Gastroesophageal sphincter (tissue), 4 donors: ENCODE data around the gene AGRP. TPM values are rescaled to one million over a fixed set of nuclear protein-coding genes. Genes with fewer than 3 reads are reported as not detected.

Experiments
- ATAC-seq: fragments of 150-250 bp; one replicate; pipeline ENCODE4 v1.9.1; 2016; ENCODE audit warnings: mild to moderate bottlenecking, moderate library complexity
- H3K27ac ChIP-seq, 4 donors: fragments of 200-600 bp; sonication (generic) in 3 of 4; 1 replicate in 3 of 4; 2 replicates in 1 of 4; pipeline ENCODE4 v1.5.1; 2016 to 2019
- H3K27me3 ChIP-seq: fragments of 200-600 bp; sonication (generic); one replicate; pipeline ENCODE4 v1.5.1; 2019
- H3K36me3 ChIP-seq, 2 donors: fragments of 200-600 bp; sonication (generic); one replicate each; pipeline ENCODE4 v1.5.1; 2019; ENCODE audit warnings: control low read depth in 1 of 2
- H3K4me1 ChIP-seq, 3 donors: fragments of 200-600 bp; sonication (generic); 1 replicate in 2 of 3; 2 replicates in 1 of 3; pipeline ENCODE4 v1.5.1; 2016 to 2019; ENCODE audit warnings: control low read depth in 2 of 3
- H3K4me3 ChIP-seq, 2 donors: fragments of 200-600 bp; sonication (generic); one replicate each; pipeline ENCODE4 v1.5.1; 2019; ENCODE audit warnings: mild to moderate bottlenecking in 1 of 2, moderate library complexity in 1 of 2
- H3K9me3 ChIP-seq, 3 donors: fragments of 200-600 bp; sonication (generic); one replicate each; pipeline ENCODE4 v1.5.1; 2017 to 2019; ENCODE audit warnings: control low read depth in 2 of 3
- CTCF ChIP-seq, 4 experiments: fragments of 200-600 bp in 2 of 4; fragments of 450-650 bp in 2 of 4; sonication (generic) in 1 of 4; IDR thresholded peaks; one replicate each; pipeline ENCODE4 v1.5.1; 2017 to 2019; ENCODE audit warnings: antibody characterized with exemption in 4 of 4, mild to moderate bottlenecking in 2 of 4, moderate library complexity in 2 of 4
- EP300 ChIP-seq: sonication (generic); formaldehyde crosslinking; IDR thresholded peaks from one replicate; pipeline ENCODE4 v1.6.1; 2017; ENCODE audit warnings: antibody characterized with exemption, mild to moderate bottlenecking
- POLR2A ChIP-seq, 2 donors: fragments of 450-650 bp; IDR thresholded peaks; one replicate each; pipeline ENCODE4 v1.6.1; 2017; ENCODE audit warnings: antibody characterized with exemption in 2 of 2, mild to moderate bottlenecking in 2 of 2, moderate library complexity in 1 of 2
- POLR2AphosphoS5 ChIP-seq: sonication (generic); formaldehyde crosslinking; IDR thresholded peaks from one replicate; pipeline ENCODE4 v1.6.1; 2017; ENCODE audit warnings: antibody characterized with exemption
- WGBS, 2 donors: methylation state at CpG; one replicate each; pipeline ENCODE4 v1.1.5; 2018; ENCODE audit warnings: low coverage in 1 of 2; 5-methylcytosine and 5-hydroxymethylcytosine counted together
- total RNA-seq, 4 donors: library from RNA; depleted of rRNA; stranded (reverse); fragments of >200 nt; gene quantifications; one replicate each; pipeline ENCODE4 v1.1.0, GENCODE V29; 2016

The AGRP gene
- total RNA-seq, 4 donors from 2014 or later: not detected

GRCh38 chr16:67451061-67451703, 32.2 kb downstream of the AGRP start:
- TF ChIP-seq POLR2A (IDR thresholded peaks at IDR 0.05) (no peak), EP300 (no peak)

DNA sequence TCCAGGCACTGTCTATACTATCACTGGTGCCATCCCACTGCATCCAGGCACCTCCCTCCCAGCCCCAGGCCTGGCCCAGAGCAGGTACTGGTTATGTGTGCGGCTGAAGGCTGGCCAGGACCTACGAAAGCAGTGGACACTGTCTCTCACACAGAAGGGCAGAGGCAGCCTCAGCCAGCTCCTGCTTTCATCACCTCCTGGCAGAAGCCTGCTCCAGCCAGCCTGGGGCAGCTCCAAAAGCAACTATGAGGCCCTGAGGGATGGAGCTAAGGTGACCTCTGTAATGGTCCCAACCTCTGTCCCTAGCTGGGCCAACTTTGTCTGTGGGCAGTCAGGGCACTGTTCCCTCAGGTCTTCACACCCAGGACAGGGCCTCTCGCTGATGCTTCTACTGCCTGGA, 33.6 kb downstream of the AGRP start:
- no peak for ATAC-seq
- H3K27ac ChIP-seq: peak overlapping the region in 2 of 4 donors; percentile 14 to 20
- WGBS, 2 donors: 83% methylated on average over 1 of the region's 3 CpGs; no CpG with 5 or more reads in 1 of the 2 donors
- H3K4me1 ChIP-seq: peaks cover 0 to 79% (median 46%) of the 10 kb centered on the region in 3 donors
- H3K27me3 ChIP-seq: no peaks in the 10 kb centered on the region
- no peaks in the 10 kb centered on the region for H3K9me3 ChIP-seq
- TF ChIP-seq EP300: no peak
- no peak for TF ChIP-seq POLR2A (IDR thresholded peaks at IDR 0.05)
- TF ChIP-seq POLR2AphosphoS5: no peak
- H3K4me3 ChIP-seq: no peak overlapping the region
- H3K36me3 ChIP-seq: peaks cover 0 to 68% of the 10 kb centered on the region in 2 donors

More at GRCh38 chr16:67451061-67451703, 32.2 kb downstream of the AGRP start:
- ATAC-seq: no peak
- H3K9me3 ChIP-seq: no peaks in the 10 kb centered on the region
- peak overlapping the region in 2 of 4 donors; percentile 24 to 38 for H3K27ac ChIP-seq
- H3K27me3 ChIP-seq: no peaks in the 10 kb centered on the region
- no peak overlapping the region for H3K4me3 ChIP-seq
- WGBS, 2 donors: 68 to 90% methylated on average over 4 to 6 of the region's 12 CpGs
- peaks cover 0 to 74% (median 35%) of the 10 kb centered on the region in 3 donors for H3K4me1 ChIP-seq
- peaks cover 0 to 64% of the 10 kb centered on the region in 2 donors for H3K36me3 ChIP-seq

GRCh38 chr16:67449336-67449735, 34.0 kb downstream of the AGRP start:
- ATAC-seq: no peak
- Histone ChIP-seq H3K27ac (peak overlapping the region in 2 of 4 donors; percentile 14 to 20), H3K27me3 (no peaks in the 10 kb centered on the region), H3K9me3 (no peaks in the 10 kb centered on the region), H3K4me3 (no peak overlapping the region), H3K36me3 (peaks cover 0 to 72% of the 10 kb centered on the region in 2 donors), H3K4me1 (peaks cover 0 to 83% (median 46%) of the 10 kb centered on the region in 3 donors)
- TF ChIP-seq CTCF (IDR thresholded peaks at IDR 0.05) (no peak), POLR2AphosphoS5 (no peak), EP300 (no peak), POLR2A (IDR thresholded peaks at IDR 0.05) (no peak)
- 58 to 72% methylated on average over 2 of the region's 2 CpGs for WGBS, 2 donors

DNA sequence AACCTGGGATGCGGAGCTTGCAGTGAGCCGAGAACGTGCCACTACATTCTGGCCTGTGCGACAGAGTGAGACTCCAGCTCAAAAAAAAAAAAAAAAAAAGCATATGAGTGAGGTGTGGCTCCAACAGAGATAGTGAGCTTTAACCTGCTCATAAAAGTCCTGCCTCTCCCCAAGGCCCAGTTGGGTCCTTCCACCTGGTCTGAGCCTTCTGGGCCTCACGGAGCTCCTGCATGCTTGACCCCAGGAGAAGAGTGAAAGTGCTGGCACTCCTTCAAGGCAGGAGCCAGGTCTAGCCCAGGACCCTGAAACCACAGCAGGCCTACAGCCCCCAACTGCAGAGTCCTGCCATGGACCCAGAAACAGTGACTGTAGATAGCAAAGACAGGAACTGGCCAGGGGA, 34.8 kb downstream of the AGRP start:
- H3K4me3 ChIP-seq: no peak overlapping the region
- WGBS, 2 donors: 89 to 100% methylated on average over 3 of the region's 5 CpGs
- H3K4me1 ChIP-seq: peaks cover 0 to 91% (median 52%) of the 10 kb centered on the region in 3 donors
- H3K27ac ChIP-seq: peak overlapping the region in 1 of 4 donors; percentile 20
- TF ChIP-seq CTCF (IDR thresholded peaks at IDR 0.05) (no peak), EP300 (no peak), POLR2A (IDR thresholded peaks at IDR 0.05) (no peak), POLR2AphosphoS5 (no peak)
- no peaks in the 10 kb centered on the region for H3K27me3 ChIP-seq
- no peak for ATAC-seq
- no peaks in the 10 kb centered on the region for H3K9me3 ChIP-seq
- H3K36me3 ChIP-seq: peaks cover 0 to 79% of the 10 kb centered on the region in 2 donors

- Histone ChIP-seq H3K36me3 (peaks cover 0 to 79% of the 10 kb centered on the region in 2 donors), H3K9me3 (no peaks in the 10 kb centered on the region), H3K27me3 (no peaks in the 10 kb centered on the region), H3K4me3 (no peak overlapping the region), H3K27ac (peak overlapping the region in 3 of 4 donors; percentile 34 to 63 (median 51)), H3K4me1 (peaks cover 0 to 98% (median 57%) of the 10 kb centered on the region in 3 donors)
- no peak for ATAC-seq
- TF ChIP-seq CTCF (IDR thresholded peaks at IDR 0.05) (peak in 2 of 4 experiments; percentile 31 to 45), EP300 (no peak), POLR2AphosphoS5 (no peak), POLR2A (IDR thresholded peaks at IDR 0.05) (no peak)
- WGBS, 2 donors: 100% methylated on average over 1 of the region's 6 CpGs; no CpG with 5 or more reads in 1 of the 2 donors
These were observed 35.8 kb downstream of the AGRP start for GRCh38 chr16:67447508-67448076.
